SJCRH30 (cell line): ENCODE data around the gene RBM27. TPM values are rescaled to one million over a fixed set of nuclear protein-coding genes. Genes with fewer than 3 reads are reported as not detected.
"Not testable (repeated sequence)": the region's sequence is repeated elsewhere in the genome, so short reads cannot be mapped to it uniquely, and the experiment has no call there.

ENCODE experiments used
- DNase-seq, 2 experiments: peaks; one replicate each; pipeline ENCODE4 v3.0.0-alpha.2; 2015 to 2020
- H3K27ac ChIP-seq: fragments of 250-450 bp; sonication (Bioruptor Pico); 2 replicates; pipeline ENCODE4 v1.5.1; 2020; ENCODE audit warnings: mild to moderate bottlenecking, moderate library complexity
- H3K27me3 ChIP-seq: fragments of 250-450 bp; sonication (Bioruptor Pico); 2 replicates; pipeline ENCODE4 v1.5.1; 2020; ENCODE audit warnings: mild to moderate bottlenecking, moderate library complexity
- H3K36me3 ChIP-seq: fragments of 250-450 bp; sonication (Bioruptor Pico); 2 replicates; pipeline ENCODE4 v1.5.1; 2020; ENCODE audit warnings: mild to moderate bottlenecking, moderate library complexity
- H3K4me1 ChIP-seq: fragments of 250-450 bp; sonication (Bioruptor Pico); 2 replicates; pipeline ENCODE4 v1.5.1; 2020; ENCODE audit warnings: mild to moderate bottlenecking, moderate library complexity
- H3K4me3 ChIP-seq: fragments of 250-450 bp; sonication (Bioruptor Pico); 2 replicates; pipeline ENCODE4 v1.5.1; 2020; ENCODE audit warnings: mild to moderate bottlenecking, moderate library complexity
- H3K9me3 ChIP-seq: fragments of 250-450 bp; sonication (Bioruptor Pico); replicated peaks from 2 replicates; pipeline ENCODE4 v1.5.1; 2020; ENCODE audit warnings: mild to moderate bottlenecking, moderate library complexity
- total RNA-seq: library from RNA; depleted of rRNA; stranded (reverse); fragments of >200 nt; shearing (Covaris generic); gene quantifications from 2 replicates; pipeline ENCODE4 v1.2.3, GENCODE V29; 2014

The RBM27 gene
- total RNA-seq, 1 experiment from 2014 or later, result 43.7 TPM

DNA sequence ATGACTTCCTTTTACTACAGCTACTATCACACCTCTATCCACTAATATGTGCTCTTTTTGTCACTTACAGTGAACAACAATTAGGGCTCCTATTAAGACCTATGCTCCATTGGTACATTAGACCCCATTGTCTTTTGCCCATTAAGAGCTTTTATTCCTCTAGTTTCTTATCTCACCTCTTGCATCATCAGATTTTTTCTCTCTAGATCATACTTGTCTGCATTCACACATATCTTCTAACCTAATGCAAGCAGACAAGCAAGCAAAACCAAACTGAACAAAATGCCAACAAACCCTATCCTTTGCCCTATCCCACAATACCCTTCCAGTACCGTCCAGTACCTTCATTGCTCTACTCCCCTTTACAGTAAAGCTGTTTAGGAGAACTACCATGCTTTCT, 10.1 kb upstream of the RBM27 start:
- no peaks in the 10 kb centered on the region for H3K36me3 ChIP-seq
- H3K4me3 ChIP-seq, result no peak overlapping the region
- no peak overlapping the region for H3K27ac ChIP-seq
- H3K9me3 ChIP-seq, result no peaks in the 10 kb centered on the region
- no peaks in the 10 kb centered on the region for H3K4me1 ChIP-seq
- no peak for DNase-seq
- no peaks in the 10 kb centered on the region for H3K27me3 ChIP-seq

DNA sequence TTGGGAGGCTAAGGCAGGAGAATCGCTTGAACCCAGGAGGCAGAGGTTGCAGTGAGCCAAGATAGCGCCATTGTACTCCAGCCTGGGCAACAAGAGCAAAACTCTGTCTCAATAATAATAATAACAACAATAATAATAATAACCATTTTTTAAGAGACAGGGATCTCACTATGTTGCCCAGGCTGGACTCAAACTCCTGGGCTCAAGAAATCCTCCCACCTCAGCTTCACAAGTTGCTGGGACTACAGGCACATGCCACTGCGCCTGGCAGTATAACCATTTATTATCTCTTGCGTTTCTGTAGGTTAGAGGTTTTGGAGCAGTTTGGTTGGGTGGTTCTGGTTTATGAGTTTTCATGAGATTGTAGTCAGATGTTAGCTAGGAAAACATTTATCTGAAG, 8.4 kb upstream of the RBM27 start:
- H3K27me3 ChIP-seq, H3K36me3 ChIP-seq, H3K4me1 ChIP-seq, H3K9me3 ChIP-seq, DNase-seq, H3K4me3 ChIP-seq, H3K27ac ChIP-seq: not testable (repeated sequence)

GRCh38 chr5:146196459-146197048, 6.9 kb upstream of the RBM27 start:
- Histone ChIP-seq H3K4me3 (no peak overlapping the region), H3K4me1 (peaks cover 3% of the 10 kb centered on the region; the same call in 1 of the 2 replicates), H3K27me3 (no peaks in the 10 kb centered on the region), H3K27ac (no peak overlapping the region), H3K36me3 (no peaks in the 10 kb centered on the region), H3K9me3 (no peaks in the 10 kb centered on the region; the same call in 1 of the 2 replicates)
- DNase-seq, result no peak

- no peaks in the 10 kb centered on the region; the same call in 1 of the 2 replicates for H3K9me3 ChIP-seq
- no peak overlapping the region for H3K27ac ChIP-seq
- no peak for DNase-seq
- peaks cover 6% of the 10 kb centered on the region for H3K4me1 ChIP-seq
- no peak overlapping the region for H3K4me3 ChIP-seq
- no peaks in the 10 kb centered on the region for H3K36me3 ChIP-seq
- no peaks in the 10 kb centered on the region for H3K27me3 ChIP-seq
Measured at GRCh38 chr5:146199176-146199815, 4.1 kb upstream of the RBM27 start.

DNA sequence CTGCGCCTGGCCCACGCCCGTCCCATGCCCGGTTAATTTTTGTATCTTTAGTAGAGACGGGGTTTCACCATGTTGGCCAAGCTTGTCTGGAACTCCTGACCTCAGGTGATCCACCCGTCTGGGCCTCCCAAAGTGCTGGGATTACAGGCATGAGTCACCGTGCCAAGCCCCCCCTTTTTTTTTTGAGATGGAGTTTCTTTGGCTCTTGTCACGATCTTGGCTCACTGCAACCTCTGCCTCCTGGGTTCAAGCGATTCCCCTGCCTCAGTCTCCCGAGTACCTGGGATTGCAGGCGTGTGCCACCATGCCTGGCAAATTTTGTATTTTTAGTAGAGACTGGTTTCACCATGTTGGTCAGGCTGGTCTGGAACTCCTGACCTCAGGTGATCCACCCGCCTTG, 1.6 kb upstream of the RBM27 start:
- H3K27me3 ChIP-seq, H3K4me3 ChIP-seq, H3K9me3 ChIP-seq, DNase-seq, H3K27ac ChIP-seq, H3K4me1 ChIP-seq, H3K36me3 ChIP-seq: not testable (repeated sequence)

GRCh38 chr5:146203872-146204192, 427 bp downstream of the RBM27 start:
- DNase-seq, result no peak
- Histone ChIP-seq H3K4me1 (peaks cover 6% of the 10 kb centered on the region), H3K9me3 (no peaks in the 10 kb centered on the region; the same call in 1 of the 2 replicates), H3K27me3 (no peaks in the 10 kb centered on the region), H3K27ac (peak overlapping the region; percentile 42; the same call in 1 of the 2 replicates), H3K4me3 (peak overlapping the region; percentile 69), H3K36me3 (no peaks in the 10 kb centered on the region)

DNA sequence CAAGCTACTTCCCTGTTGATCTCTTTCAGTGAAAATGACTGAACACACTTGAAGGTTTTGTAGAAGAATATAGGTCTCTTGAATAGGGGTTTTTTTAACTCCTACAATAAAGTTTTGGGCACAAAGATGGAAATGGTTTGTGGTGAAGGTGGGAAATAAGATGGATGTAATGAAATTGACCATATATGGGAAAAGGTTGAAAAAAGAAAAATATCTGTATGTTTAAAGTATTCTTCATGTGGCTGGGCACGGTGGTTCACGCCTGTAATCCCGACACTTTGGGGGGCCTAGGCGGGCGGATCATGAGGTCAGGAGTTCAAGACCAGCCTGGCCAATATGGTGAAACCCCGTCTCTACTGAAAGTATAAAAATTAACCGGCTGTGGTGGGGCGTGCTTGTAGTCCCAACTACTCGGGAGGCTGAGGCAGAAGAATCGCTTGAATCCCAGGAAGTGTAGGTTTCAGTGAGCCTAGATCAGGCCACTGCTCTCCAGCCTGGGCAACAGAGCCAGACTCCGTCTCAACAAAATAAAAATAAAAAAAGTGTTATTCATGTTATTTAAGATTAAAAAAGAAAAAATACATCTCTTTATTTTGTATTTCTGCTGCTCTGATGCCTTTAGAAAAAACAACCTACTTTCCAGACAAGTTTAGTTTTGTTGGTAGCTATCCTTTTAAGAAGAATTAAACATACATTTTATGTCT, 2.2 kb downstream of the RBM27 start:
- Histone ChIP-seq H3K36me3 (no peaks in the 10 kb centered on the region), H3K27me3 (no peaks in the 10 kb centered on the region), H3K27ac (no peak overlapping the region), H3K9me3 (no peaks in the 10 kb centered on the region), H3K4me3 (no peak overlapping the region), H3K4me1 (peaks cover 3% of the 10 kb centered on the region)
- DNase-seq, result no peak

- no peaks in the 10 kb centered on the region for H3K9me3 ChIP-seq
- no peak overlapping the region for H3K27ac ChIP-seq
- H3K4me1 ChIP-seq, result peaks cover 3% of the 10 kb centered on the region
- DNase-seq, result no peak
- no peaks in the 10 kb centered on the region for H3K36me3 ChIP-seq
- H3K4me3 ChIP-seq, result no peak overlapping the region
- no peaks in the 10 kb centered on the region for H3K27me3 ChIP-seq
Measured at GRCh38 chr5:146206257-146206656, 2.9 kb downstream of the RBM27 start.

DNA sequence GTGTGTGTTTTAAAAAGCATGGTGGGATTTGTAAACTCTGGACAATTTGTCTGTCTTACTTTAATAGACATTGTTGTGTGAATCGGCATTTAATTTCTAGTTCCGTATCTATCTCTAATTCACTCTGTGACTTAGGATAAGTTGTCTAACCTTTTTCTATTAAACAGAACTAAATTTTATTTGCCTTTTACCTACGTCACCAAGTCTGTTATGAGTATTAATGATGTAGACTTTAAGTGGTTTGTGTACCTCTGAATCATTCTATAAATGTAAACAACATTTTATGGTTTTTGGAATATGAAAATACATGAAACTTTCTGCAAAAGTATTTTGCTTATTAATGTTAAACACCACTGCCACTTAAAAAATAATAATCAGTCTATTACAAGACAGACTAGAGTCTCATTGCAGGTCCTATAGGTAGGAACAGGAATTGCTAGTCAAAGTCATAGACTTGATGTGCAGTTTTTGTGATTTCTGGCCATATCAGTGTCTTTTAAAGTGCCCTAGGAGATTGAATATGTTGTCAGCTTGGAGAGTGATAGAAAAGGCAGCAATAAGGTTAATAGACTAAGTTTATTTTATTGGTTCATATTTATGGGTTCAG, 5.6 kb downstream of the RBM27 start:
- DNase-seq, result no peak

DNA sequence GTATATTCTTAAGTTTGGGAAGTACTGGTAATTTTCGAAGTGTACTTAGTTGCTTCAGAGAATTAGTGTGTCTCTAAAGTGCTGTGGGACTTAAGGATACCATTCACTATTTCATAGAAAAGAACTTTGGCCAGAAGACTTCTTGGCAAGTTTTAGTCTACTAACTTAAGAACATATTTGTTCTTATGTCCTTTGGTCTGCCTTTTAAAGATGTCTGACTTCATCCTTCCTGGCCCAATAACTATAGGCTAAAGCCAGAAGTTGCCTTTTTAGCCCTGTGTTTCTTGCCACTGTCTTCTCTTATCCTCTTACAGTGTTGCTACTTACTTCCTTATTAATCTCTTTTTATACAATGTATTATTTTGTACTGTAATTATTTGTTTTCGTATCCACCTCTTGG, 6.3 kb downstream of the RBM27 start:
- Histone ChIP-seq H3K27ac (no peak overlapping the region), H3K4me1 (no peaks in the 10 kb centered on the region), H3K36me3 (no peaks in the 10 kb centered on the region), H3K4me3 (no peak overlapping the region), H3K9me3 (no peaks in the 10 kb centered on the region), H3K27me3 (no peaks in the 10 kb centered on the region)
- no peak for DNase-seq

More for the DNA sequence above, 5.6 kb downstream of the RBM27 start:
- Histone ChIP-seq H3K4me3 (no peak overlapping the region), H3K27me3 (no peaks in the 10 kb centered on the region), H3K36me3 (no peaks in the 10 kb centered on the region), H3K27ac (no peak overlapping the region), H3K9me3 (no peaks in the 10 kb centered on the region), H3K4me1 (no peaks in the 10 kb centered on the region)

- not testable (repeated sequence) for H3K4me3 ChIP-seq, H3K4me1 ChIP-seq, H3K36me3 ChIP-seq, H3K9me3 ChIP-seq, DNase-seq, H3K27me3 ChIP-seq, H3K27ac ChIP-seq
Measured at GRCh38 chr5:146210810-146211209, 7.4 kb downstream of the RBM27 start.

- Histone ChIP-seq H3K4me3 (no peak overlapping the region), H3K27me3 (no peaks in the 10 kb centered on the region), H3K27ac (no peak overlapping the region), H3K4me1 (no peaks in the 10 kb centered on the region), H3K9me3 (no peaks in the 10 kb centered on the region), H3K36me3 (no peaks in the 10 kb centered on the region)
- DNase-seq, result peak in 1 of 2 experiments; percentile 30
Measured at GRCh38 chr5:146213210-146213826, 9.9 kb downstream of the RBM27 start.

DNA sequence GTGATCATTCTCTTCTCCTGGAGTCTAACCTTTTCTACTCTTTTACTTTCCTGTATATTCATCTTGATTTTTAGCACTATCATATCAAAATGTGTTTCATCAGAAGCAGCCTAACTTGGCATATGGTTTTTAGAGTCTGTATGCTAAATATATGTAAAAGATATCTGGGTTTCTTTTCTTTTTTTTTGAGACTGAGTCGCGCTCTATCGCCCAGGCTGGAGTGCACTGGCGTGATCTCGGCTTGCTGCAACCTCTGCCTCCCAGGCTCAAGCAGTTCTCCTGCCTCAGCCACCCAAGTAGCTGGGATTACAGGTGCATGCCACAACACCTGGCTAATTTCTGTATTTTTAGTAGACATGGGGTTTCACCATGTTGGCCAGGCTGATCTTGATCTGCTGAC, 11.5 kb downstream of the RBM27 start:
- H3K27me3 ChIP-seq, H3K36me3 ChIP-seq, H3K4me3 ChIP-seq: not testable (repeated sequence)

DNA sequence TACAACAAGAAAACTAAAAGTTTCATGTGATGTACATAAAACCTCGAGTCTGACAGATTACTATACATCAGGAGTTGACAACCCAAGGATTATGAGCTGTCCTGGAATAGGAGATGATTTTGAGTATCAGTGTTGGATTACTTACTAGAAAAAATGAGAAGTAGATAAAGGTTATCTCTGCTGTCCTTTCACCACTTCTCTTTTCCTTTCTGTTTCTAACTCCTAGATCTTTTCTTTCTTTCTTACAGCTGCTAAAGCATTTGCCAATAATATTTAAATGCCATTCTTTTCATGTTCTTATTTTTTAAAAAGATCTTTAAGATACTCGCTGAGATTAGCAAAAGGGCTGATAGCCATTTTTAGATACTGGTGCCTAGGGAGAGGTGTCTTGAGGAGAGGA, 14.8 kb downstream of the RBM27 start:
- H3K4me1 ChIP-seq, result no peaks in the 10 kb centered on the region
- DNase-seq, result no peak
- H3K36me3 ChIP-seq, result peaks cover 20% of the 10 kb centered on the region
- no peaks in the 10 kb centered on the region for H3K9me3 ChIP-seq
- no peak overlapping the region for H3K27ac ChIP-seq
- no peak overlapping the region for H3K4me3 ChIP-seq
- no peaks in the 10 kb centered on the region for H3K27me3 ChIP-seq

More for the DNA sequence above, 11.5 kb downstream of the RBM27 start:
- not testable (repeated sequence) for H3K9me3 ChIP-seq, DNase-seq, H3K4me1 ChIP-seq, H3K27ac ChIP-seq

GRCh38 chr5:146219243-146219642, 15.8 kb downstream of the RBM27 start:
- Histone ChIP-seq H3K9me3 (no peaks in the 10 kb centered on the region), H3K36me3 (peaks cover 29% of the 10 kb centered on the region), H3K4me1 (no peaks in the 10 kb centered on the region), H3K27me3 (no peaks in the 10 kb centered on the region), H3K4me3 (no peak overlapping the region), H3K27ac (no peak overlapping the region)
- no peak for DNase-seq
